Activated naive CD4-positive, alpha-beta T cell (primary cell): ENCODE measurements around the gene CREB3L4.

Source experiments
- DNase-seq, 4 experiments: peaks; one replicate each; lab custom pipeline; 2025; lab: John Stamatoyannopoulos, UW

The CREB3L4 gene

DNA sequence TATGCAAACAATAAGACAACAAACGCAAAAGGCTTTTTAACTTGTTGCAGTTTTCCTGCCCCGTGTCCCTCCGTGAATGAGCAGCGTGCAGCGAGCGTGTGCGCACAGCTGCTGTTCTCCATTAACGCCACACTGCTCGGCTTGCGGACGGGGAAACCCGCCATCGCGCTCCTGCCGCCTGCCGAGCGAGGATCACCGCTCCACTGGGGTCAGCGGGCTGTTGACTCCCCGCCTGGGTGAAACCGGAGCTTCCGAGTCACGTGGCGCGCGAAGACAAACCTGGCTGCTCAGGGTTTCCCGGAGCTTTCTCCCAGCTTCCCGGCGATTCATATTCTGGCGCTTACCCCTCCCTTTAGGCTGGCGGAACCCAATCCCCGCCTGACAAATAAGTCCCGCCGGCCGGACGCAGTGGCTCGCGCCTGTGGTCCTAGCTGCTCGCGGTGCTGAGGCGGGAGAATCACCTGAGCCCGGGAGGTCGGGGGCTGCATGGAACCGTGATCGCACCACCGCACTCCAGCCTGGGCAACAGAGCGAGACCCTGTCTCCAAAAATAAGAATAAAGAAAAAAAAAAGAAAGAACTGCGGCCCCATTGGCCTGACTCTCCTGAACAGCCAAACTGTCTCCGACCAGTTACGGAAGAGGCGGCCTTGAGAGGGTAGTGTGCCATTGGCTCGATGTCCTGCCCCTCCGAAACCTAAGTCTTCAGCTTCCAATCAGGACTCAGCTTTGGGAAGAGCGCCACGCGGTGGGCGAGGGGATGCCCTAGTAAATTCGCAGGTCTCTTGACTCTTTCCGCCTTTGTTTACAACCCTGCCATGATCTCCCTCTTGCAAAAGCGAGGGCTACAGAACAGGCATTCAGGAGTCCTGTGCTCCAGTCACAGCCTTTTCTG, at the start of gene CREB3L4:
TSS of gene CREB3L4 (plus strand) at position 796 of the 893 bp plus-strand sequence. CDS start 624 bp downstream, outside the sequence.
- DNase-seq = peak; percentile 39 to 70 (median 52)

GRCh38 chr1:153919876-153920852, 47.5 kb upstream of the CREB3L4 start:
- DNase-seq = no peak

DNA sequence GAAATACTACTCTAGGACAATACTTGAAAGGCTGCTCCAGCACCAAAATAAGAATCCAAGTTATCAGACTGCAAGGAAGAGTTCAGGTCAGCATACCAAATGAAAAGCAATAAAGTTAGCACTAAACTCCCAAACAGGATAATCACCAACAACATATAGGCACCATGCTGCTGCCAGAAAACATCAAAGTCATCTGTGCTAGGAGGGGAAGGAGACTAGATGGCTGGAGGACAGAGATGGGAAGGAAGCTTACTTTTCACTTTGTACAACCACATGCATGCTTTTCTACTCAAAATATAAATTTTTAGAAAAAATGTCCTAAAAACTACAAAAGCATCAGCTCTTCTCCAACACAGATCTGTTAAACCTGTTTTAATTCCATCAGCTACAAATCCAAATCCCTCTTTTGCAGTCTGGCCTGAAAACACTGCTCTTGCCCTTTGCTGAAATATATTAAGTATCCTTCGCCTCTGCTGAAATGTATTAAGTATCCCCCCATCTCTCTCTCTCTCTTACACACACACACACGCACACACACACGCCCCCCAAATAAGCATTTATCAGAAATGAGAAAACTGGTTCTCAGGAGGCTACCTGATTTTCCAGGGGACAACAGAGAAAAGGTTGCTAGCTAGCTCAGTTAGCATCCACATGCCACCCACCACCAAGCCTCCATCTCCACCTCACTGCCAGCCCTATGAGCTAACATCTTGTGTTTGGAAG, 46.5 kb upstream of the CREB3L4 start:
- DNase-seq = no peak

DNA sequence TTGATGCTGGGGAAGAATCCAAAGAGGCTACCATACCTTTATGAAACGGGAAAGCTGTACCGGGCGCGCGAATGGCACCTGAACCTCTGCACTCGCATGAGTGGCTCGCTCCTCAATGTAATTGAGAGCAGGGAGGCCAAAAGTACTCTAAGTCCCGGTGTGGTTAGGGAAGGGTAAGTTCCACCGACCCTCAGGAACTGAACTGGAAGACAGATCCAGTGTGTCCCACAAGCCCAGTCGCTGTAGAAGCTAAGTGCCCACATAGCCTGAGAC, 46.0 kb upstream of the CREB3L4 start:
- DNase-seq = no peak

DNA sequence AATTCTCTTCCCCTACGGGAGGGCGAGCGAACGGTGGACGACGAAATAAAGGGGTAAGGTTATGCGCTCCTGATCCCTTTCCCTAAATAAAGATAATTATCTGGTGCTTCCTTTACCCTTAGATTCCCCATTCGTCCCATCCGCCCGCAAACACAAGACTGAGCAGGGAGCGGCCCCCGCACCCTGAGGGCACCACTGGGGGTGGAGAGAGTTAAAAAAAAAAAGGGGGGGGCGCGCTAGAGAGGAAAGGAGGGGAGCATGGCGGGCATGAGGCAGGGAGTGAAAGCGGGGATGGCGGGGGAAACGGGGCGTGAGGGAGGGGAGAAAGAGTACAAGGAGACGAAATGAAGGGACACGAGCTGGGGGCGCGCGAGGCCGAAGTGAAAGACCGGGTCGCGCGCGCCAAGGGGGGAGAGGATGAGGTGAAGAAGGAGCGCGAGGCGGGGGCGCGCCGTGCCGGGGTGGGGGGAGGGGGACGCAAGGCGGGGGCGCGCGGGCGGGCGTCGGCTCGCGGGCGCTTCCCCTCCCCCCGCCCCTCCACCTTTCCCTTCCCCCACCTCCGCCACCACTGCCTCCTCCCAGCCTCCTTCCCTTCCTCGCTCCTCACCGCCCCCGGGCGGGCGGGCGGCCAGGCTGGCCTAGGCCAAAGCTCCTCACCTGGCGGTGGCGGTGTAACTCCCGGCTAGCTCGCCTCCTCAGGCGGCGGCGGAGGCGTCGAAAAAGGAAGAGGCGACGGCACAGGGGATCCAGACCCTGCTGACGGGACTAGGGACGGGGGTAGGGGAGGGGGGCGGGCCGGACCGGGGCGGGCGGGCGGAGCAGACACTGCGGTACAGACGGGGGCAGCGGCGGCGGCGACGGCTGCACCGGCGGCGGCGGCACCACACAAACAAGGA, 45.4 kb upstream of the CREB3L4 start:
- DNase-seq = peak; percentile 48 to 75 (median 58)

DNA sequence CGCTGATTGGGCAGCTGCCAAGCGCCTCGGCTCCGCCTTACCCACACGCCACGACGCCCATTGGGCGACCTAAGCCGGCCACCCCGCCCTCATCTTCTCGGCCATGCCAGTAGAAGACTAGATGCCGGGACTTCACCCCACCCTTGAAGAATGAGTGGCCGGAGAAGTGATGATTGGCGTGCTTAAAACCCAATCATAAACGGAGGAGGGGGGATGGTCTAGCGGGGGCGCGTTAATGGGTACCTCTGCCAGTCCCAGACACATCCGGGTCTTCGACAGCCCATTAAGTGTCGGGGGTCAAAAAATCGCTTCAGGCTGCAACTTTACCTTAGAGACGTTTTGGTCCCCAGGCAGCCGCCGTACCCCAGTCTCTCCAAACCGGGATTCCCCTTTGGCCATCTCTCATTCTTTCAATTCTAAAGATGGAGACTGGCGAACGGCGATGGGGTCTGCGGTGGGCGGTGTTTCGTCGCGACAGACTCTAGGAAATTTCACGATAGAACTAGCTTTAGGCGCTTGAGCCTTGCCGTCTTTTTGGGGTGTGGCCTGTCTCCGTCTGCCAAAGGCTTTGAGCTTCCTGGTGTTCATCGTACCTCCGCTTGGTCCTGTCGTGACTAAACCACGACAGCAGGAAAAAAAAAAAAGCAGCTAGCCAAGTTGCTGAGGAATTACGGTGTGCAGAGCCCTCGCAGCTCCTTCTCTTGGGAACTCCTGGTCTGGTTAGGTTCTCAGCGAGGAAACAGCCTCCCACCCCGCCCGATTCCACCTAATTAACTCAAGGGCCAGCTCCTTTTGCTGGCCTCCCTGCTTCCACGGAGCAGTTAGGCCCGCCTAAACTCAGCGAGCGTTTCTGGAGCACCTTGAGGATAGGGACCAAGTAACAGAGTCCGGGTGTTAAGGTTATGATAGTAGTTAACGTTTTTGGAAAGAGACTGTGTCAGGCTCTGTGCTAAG, 44.5 kb upstream of the CREB3L4 start, which contains the start of gene GATAD2B:
TSS of gene GATAD2B (minus strand) at position 1 of the 954 bp plus-strand sequence. CDS start 94,625 bp downstream, outside the sequence.
- DNase-seq = peak; percentile 96 to 100 (median 100)

DNA sequence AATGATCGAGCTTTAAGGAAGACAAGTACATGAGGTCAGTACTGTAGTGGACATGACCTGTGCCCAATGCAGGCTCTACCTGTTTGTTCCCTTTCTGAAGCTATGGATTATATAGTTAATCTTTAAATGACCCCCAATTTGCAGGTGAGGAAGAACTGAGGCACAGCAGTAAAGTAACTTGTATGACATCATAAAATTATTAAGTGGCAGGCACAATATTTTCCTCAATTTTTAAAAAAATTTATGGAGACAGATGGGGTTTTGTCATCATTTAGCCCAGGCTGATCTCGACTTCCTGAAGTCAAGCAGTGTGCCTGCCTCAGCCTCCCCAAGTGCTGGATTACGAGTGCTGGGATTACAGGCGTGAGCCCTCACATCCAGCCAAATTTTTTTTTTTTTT, 41.3 kb upstream of the CREB3L4 start:
- DNase-seq = no peak

- DNase-seq = no peak
These were observed 39.5 kb upstream of the CREB3L4 start for GRCh38 chr1:153928245-153928644.

DNA sequence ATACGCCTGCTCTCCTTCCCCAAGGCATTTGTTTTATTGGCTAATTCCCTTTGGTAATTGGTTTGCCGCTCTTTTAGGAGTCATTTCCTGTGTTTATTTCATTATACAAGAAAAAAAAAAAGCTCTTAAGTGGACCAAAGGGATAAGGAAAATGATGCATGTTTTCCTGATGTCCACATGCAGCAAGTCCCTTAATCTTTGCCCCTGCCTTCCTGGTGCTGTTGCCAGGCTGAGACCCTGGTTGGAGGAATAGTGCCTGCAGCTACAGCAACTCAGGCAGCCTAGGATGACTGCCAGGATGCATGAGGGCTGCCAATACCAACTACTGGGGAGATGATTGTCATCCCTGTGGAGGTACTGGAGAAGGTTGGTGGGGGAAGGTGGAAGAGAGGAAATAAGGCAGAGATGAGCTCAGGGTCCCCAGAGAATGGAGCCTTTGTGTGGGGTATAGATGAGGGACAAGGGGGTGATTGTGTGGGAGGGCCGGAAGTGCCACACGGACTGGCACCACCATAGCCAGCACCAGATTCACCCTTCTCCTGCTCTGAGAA, 38.8 kb upstream of the CREB3L4 start:
- no peak for DNase-seq

- no peak for DNase-seq
These were observed 38.3 kb upstream of the CREB3L4 start for GRCh38 chr1:153929426-153929825.

DNA sequence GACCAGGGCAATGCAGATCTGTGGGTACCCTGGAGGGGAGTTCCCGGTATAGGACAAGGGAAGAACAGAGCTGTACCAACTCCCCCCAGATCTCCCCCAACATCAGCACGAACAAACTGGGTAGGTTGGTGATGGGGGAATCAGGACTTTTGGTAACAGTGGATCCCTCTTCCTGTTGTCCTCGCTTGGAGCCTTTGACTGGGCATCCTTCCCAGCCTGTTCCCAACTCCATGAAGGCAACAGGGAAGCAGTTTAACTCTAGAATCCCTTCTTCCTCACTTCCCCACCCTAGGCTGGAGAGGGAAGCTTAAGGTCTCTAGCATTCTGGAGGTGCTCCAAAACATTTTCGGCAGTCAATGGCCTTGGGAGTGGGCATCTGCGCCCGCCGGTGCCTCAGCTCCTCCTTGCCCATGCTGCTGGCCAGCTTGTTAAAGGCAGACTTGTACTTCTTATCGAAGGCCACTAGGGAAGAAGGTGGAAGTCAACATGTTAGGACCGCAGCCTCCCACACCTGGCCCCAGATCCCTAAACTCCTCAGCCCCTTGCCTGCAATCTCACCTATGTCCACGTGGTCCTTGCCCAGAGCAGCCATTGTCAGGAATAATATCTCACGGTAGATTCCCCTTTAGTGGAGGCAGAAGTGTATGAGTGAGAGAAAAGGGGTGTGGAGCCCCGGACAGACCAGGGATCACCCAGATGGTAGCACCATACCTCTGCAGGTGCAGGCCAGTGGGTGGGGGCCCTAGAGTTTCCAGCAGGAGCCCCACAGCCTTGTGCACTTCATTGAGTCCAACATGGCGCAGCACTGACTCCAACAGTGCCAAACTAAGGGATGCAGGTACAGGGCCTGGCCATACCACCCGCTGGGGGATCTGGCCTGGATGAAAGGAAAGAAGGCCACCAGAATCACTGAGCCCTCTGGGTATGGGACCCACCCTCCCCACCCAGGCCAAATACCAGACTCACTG, 37.4 kb upstream of the CREB3L4 start:
- no peak for DNase-seq

GRCh38 chr1:153932156-153933131, 35.3 kb upstream of the CREB3L4 start:
- DNase-seq = no peak

- no peak for DNase-seq
These were observed 34.3 kb upstream of the CREB3L4 start for GRCh38 chr1:153933430-153933829.

DNA sequence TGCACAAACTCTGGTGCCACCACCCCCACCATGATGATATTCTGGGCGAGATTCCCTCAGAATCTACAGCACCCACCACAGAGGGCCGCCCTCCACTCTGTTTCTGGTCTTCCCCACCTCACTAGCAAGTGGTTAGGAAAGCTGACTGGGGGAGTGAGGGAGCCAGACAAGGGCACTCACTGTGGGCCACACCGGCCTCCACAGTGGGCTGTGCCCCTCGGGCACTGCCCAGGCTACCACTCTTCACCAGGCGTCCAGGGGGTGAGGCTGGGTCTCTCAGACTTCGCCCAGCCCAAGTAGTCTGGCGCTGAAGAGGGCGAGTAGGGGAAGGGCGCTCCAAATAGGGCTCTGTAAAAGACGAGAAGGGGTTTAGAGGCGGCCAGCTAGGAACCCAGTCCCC, 33.7 kb upstream of the CREB3L4 start:
- DNase-seq = no peak

GRCh38 chr1:153934746-153935145, 33.0 kb upstream of the CREB3L4 start:
- no peak for DNase-seq

GRCh38 chr1:153936011-153936802, 31.5 kb upstream of the CREB3L4 start:
- DNase-seq = no peak
